ENCODE measurements around the gene ZSCAN5A.

The ZSCAN5A gene, protein sequence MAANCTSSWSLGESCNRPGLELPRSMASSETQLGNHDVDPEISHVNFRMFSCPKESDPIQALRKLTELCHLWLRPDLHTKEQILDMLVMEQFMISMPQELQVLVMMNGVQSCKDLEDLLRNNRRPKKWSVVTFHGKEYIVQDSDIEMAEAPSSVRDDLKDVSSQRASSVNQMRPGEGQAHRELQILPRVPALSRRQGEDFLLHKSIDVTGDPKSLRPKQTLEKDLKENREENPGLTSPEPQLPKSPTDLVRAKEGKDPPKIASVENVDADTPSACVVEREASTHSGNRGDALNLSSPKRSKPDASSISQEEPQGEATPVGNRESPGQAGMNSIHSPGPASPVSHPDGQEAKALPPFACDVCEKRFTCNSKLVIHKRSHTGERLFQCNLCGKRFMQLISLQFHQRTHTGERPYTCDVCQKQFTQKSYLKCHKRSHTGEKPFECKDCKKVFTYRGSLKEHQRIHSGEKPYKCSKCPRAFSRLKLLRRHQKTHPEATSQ

DNA sequence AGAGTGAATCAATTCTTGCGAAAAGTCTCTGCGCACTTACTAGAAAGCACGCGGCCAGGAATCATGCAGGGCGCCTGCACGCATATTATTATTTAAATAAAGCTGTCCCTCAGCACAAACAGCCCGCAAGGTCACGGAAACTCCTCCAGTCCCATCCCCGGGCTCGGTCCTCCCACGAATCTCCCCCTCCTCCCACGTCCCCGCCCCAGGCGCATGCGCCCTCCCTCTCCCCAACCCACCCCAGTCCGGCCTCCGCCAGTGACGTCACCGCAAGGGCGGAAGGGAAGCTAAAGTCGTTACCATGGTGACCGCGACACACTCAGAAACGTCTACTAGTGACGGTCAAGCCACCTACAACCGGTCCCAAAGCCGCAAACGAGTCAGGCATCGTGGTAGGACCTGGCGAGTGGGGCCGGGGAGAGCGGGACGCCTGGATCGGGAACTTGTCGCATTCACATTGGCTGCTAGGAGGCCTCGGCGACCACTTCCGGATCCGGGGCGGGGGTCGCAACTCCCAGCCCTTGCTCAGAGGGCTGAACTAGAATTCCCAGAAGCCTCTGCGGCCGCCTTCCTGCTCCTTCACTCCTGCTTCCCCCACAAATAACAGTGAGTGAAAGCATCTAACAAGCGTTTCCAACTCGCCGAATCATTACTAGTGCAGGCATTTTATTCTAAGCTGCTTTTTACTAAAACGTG is at the start of gene ZSCAN5A:
TSS of gene ZSCAN5A (minus strand) at position 459 of the 696 bp plus-strand sequence. CDS start 89,793 bp downstream, outside the sequence.
- peak; percentile 94 for DNase-seq (ENCODE audit: low read depth)
- TF ChIP-seq, protein P1, sequence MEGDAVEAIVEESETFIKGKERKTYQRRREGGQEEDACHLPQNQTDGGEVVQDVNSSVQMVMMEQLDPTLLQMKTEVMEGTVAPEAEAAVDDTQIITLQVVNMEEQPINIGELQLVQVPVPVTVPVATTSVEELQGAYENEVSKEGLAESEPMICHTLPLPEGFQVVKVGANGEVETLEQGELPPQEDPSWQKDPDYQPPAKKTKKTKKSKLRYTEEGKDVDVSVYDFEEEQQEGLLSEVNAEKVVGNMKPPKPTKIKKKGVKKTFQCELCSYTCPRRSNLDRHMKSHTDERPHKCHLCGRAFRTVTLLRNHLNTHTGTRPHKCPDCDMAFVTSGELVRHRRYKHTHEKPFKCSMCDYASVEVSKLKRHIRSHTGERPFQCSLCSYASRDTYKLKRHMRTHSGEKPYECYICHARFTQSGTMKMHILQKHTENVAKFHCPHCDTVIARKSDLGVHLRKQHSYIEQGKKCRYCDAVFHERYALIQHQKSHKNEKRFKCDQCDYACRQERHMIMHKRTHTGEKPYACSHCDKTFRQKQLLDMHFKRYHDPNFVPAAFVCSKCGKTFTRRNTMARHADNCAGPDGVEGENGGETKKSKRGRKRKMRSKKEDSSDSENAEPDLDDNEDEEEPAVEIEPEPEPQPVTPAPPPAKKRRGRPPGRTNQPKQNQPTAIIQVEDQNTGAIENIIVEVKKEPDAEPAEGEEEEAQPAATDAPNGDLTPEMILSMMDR (IDR thresholded peaks at IDR 0.05; ENCODE audit: insufficient read depth, low read depth, low read length, missing control alignments) = no peak
- peak within 1 kb of the TSS; percentile 83 for H3K4me3 ChIP-seq (ENCODE audit: low read length)

DNA sequence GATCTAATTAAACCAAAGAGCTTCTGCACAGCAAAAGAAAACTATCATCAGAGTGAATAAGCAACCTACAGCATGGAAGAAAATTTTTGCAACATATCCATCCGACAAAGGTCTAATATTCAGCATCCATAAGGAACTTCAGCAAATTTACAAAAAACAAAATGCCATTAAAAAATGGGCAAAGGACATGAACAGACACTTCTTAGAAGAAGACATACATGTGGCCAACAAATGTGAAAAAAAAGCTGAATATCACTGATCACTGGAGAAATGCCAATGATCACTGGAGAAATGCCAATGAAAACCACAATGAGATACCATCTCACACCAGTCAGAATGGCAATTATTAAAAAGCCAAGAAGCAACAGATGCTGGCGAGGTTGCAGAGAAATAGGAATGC is 46.2 kb upstream of the ZSCAN5A start:
- TF ChIP-seq, protein P1 (IDR thresholded peaks at IDR 0.05; ENCODE audit: insufficient read depth, low read depth, low read length, missing control alignments) = no peak
- DNase-seq (ENCODE audit: low read depth) = no peak
- H3K4me3 ChIP-seq (ENCODE audit: low read length) = no peak overlapping the region

DNA sequence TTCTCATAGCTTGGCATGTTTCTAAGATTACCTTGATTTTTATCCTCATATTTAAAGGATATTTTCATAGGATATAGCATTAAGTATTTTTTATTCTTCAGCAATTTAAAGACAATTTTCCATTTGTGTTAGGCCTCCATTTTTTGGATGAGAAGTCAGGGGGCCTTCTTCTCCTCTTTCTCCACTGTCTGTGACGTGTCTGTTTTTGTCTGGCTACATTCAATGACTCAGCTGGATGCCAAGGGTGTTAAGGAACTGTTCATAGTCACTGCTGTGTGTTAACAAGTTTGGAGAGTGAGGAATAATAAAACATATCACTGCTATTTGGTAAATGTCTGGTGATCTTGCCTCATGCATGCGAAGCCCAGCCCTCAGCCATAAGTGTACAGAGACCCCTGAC is 42.3 kb upstream of the ZSCAN5A start:
- TF ChIP-seq, protein P1 (IDR thresholded peaks at IDR 0.05; ENCODE audit: insufficient read depth, low read depth, low read length, missing control alignments) = no peak
- H3K4me3 ChIP-seq (ENCODE audit: low read length) = no peak overlapping the region
- DNase-seq (ENCODE audit: low read depth) = peak; percentile 37

GRCh38 chr19:56355517-56355916 is 40.9 kb upstream of the ZSCAN5A start:
- H3K4me3 ChIP-seq (ENCODE audit: low read length) = no peak overlapping the region
- TF ChIP-seq, protein P1 (IDR thresholded peaks at IDR 0.05; ENCODE audit: insufficient read depth, low read depth, low read length, missing control alignments) = no peak
- no peak for DNase-seq (ENCODE audit: low read depth)

GRCh38 chr19:56351208-56351607 is 36.6 kb upstream of the ZSCAN5A start:
- no peak for DNase-seq (ENCODE audit: low read depth)
- TF ChIP-seq, protein P1 (IDR thresholded peaks at IDR 0.05; ENCODE audit: insufficient read depth, low read depth, low read length, missing control alignments) = no peak
- H3K4me3 ChIP-seq (ENCODE audit: low read length) = no peak overlapping the region

DNA sequence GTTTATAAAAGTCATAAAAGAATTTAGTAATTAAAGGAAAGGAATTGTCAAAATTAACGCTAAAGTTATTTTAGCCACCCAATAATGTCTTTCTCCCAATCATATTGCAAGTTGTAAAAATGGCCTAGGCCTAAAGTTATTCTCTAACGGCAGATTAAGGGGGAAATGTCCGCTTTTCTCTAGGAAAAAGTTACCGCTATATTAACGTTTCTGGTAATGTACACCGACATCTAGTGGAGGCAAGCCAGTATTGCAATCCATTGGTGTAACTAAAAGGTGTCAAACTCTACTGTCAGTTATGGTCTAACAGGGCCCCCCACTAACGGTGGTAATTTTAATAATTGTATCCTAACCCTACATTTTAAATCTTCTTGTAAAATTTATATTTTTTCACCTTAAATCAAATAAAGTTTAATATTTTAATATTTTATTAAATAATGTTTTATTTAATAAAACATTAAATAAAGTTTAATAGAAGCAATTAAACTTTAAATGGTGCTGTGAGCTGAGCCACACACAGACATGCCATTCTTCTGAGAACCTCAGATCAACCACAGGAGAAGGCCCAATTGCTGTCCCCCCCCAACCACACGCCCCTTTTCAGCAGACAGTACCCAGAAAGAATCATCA is 35.9 kb upstream of the ZSCAN5A start:
- DNase-seq (ENCODE audit: low read depth) = peak; percentile 51
- TF ChIP-seq, protein P1 (IDR thresholded peaks at IDR 0.05; ENCODE audit: insufficient read depth, low read depth, low read length, missing control alignments) = peak; percentile 88
- no peak overlapping the region for H3K4me3 ChIP-seq (ENCODE audit: low read length)
